OCI-M1 (cell line): ENCODE measurements around the gene OR1F1.
"Not testable (repeated sequence)": the region's sequence is repeated elsewhere in the genome, so short reads cannot be mapped to it uniquely, and the experiment has no call there.

Experiments used
- DNase-seq: peaks from one replicate; lab custom pipeline; 2025; lab: John Stamatoyannopoulos, UW

Gene OR1F1

DNA sequence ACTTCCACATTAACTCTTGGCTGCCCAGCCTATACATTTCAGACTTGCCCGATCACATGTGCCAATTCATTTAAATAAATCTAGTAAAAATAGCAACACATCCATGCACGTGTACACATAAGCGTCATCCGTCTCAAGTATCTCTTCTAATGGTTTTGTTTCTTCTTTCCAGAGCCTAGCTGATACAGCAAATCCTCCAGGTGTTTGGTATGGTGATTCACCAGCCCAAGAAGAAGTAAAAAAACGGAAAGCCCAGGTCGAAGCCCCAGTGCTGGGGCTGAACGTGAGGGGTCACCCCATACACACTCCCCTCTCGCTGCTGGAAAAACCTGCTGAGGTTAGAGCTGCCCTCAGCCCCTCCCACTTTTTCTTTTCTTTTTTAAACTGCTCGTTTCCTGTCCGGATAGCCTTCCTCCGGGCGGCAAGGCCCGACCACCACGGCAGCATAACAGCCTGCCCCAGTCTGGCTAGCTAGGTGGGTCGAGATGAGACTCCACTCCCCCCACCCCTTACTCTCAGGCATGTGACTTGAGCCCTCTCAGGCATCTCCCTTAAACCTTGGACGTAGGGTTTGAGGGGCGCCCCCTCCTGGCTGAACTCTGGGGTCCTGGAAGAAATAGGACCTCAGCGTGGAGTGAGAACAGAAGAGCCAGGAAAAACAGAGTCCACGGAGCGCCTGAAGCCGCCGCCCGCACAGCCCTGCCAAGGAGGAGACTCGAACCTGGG is 13.9 kb upstream of the OR1F1 start:
- DNase-seq = peak; percentile 87

DNA sequence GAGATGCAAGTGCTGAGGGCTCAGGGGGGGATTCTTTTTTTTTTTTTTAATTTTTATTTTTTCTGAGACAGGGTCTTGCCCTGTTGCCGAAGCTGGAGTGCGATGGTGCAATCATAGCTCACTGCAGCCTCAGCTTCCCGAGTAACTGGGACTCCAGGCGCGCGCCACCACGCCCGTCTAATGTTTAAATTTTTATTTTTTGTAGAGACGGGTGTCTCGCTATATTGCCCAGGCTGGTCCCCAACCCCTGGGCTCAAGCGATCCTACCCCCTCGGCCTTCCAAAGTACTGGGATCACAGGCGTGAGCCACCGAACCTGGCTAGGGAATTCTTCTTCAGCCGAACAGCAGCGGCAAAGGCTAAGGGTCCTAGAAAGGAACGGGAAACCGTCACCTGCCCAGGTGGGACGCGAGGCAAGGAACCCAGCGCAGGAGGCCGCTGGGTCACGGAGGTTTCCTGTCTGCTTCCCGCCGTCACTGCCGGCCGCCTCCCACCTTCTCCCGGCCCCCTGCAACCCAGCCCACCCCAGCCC is 13.3 kb upstream of the OR1F1 start:
- no peak for DNase-seq

DNA sequence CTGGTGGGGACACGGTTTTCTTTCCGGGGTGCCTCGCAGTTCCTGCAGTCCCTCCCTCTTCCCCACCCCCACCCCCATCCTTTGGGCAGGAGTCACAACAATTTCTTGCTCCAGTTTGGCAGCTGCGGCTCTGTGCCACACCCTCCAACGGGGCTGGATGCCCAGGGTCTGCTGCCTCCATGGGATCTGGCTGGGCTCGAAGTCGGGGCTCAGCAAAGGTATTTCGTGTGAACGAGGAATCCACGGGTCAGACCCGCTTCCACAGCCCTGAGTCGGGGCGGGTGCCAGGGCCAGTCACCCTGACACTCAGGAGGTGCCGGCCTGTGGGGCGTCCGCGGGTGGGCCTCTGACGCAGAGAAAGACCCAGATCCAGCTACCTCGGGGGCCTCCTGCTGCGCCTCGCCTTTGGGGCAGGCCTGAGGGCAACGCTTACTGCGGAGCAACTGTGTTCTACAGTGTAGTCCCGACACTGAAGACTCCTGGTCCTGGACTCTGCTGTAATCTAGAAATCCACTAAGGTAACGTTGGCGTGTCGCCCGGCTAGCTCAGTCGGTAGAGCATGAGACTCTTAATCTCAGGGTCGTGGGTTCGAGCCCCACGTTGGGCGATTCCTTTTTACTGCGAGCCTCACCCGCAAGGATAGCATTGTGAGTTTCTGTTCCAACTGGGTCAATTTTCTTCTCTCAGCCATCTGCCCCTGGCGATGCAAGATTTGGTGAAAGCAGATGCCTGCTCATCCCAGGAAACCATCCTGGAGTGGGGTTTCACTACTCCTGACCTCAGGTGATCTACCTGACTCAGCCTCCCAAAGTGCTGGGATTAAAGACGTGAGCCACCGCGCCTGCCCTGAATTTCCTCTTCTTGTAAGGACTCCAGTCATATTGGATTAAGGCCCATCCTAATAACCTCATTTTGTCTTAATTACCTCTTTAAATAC is 12.6 kb upstream of the OR1F1 start:
- DNase-seq = peak; percentile 94

DNA sequence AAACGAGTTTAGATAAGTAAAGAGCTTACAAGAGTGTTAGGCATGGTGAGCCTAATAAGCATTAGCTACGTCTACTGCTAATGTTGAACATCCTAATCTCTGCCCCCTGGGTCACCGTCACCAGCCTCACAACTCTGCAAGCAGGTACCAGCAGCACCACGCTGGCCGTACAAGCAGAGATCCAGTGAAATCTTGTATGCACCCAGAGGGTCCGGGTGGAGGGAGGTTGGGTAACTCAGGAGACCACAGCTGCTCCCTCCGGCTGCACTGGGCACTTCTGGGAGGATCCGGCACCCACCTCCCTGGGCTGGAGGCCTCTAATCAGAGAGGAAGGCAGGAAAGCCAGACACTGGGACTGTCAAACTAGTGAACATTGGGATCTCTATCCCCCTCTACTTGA is 8.4 kb upstream of the OR1F1 start:
- no peak for DNase-seq

DNA sequence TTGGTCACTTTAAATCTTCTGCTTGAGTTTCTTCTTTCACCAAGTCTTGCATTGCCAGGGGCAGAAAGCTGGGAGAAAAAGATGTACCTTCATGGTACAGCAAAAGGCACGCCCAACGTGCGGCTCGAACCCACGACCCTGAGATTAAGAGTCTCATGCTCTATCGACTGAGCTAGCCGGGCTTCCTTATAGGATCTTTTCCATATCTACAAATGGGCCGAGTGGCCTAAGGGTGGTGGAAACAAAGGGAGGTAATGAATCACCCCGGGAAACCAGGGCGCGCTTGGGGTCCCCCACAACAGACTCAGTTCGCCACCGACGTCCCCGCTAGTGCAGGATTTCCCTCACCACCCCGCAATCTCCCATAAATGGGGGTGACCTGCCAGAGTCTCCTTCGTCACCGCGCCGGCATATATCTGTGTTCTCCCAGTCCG is 7.5 kb upstream of the OR1F1 start:
- peak; percentile 72 for DNase-seq

DNA sequence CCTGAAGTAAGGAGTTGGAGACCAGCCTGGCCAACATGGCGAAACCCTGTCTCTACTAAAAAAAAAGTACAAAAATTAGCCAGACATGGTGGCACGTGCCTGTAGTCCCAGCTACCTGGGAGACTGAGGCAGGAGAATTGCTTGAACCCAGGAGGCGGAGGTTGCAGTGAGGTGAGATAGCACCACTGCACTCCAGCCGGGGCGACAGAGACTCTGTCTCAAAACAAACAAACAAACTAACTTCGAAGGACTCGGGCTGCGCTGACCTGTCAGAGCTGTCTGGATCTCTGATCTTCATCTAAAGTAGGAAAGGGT is 5.8 kb upstream of the OR1F1 start:
- DNase-seq = not testable (repeated sequence)

DNA sequence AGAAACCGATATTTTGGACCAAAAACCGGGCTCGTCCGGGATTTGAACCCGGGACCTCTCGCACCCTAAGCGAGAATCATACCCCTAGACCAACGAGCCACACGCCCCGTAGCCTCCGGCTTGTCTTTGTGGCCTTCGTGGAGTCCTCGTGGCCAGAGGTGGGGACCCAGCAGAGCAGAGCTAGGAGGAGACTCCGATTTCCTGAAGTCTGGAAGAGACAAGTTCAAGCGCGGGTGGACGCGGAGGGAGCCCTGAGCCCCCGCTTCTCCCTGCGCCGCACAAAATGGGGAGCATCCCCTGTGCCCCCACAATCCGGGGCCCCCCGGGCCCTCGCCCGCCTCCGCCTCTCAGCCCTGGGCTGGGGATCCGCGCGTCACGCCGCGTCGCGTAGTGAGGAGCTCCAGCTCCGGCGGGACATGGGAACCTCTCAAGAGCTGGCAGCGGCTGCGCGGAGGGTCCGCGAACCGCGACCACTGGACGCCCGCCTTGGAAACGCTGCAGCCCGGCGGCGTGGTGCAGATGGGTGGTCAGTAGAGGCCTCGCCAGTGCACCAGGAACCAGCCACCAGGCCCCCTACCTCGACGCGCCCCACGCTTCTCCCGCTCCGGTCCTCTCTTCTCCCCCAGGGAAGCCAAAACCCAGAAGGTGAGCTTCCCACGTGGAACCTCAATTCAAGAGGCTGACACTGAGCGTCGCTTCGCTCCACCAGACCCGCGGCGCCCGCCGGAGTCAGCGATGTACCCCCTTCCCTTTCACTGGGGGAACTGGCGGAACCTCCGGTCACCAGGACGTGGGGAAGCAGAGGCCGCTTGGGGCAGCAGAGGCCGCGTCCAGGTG is 5.2 kb upstream of the OR1F1 start:
- DNase-seq = peak; percentile 91

DNA sequence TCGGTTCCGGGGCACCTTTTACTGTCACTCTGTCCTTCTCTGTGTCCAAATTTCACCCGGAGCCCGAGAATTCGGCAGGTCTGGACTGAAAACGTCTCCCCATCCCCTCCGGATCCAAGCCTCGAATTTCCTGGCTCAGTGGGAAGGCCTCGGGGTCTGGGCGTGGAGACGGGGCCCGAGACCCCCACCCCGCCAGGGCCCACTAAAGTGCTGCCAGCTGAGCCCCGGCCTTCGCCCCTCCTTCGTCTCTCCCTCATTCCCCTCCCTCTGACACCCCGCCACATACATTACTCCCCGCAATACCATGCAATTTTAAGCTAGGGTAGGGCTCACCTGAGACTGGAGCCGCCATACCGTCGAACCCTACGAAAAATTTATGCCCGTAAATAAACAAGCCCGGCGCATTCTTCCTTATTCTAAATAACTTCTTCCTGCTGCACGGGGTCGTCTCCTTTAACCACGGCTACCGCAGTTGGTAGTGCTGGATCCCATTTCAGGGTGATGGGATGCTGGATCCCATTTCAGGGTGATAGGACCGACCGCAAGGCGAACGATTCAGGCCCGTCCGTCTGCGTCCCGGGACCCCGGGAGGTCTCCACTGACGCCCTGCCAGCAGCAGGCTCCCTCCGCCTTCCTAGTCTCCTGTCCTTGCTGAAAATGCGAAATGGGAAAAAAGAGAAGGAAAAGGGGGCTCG is 4.4 kb upstream of the OR1F1 start:
- no peak for DNase-seq

DNA sequence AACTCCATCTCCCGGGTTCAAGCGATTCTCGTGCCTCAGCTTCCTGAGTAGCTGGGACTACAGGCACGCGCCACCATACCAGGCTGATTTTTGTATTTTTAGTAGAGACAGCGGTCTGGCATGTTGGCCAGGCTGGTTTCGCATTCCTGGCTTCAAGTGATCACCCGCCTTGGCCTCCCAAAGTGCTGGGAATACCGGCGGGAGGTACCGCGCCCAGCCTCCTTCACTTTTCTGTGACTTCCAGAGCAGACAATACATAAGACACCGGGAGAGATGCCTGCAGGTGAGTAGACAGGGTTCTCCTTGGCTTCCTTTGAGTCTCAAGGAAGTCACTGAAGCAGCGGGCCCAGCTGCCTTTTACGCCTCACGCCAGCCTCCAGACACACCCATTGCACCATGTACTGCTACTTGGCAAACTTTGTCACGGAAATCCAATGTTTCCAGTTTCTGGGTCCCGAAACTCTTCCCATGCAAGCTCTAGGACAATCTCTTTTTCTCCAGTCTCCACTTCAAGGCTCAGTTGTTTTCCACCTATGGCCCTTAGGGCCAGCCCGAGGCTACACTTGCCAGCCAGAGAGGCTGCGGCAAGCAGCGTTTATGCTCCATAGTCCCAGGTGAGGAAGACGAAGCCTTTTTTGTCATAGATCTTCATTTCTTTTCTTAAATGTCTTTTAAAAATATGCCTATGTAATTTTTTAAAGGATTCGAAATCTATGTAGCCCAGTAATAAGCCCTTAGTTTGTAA is 886 bp upstream of the OR1F1 start:
- no peak for DNase-seq

DNA sequence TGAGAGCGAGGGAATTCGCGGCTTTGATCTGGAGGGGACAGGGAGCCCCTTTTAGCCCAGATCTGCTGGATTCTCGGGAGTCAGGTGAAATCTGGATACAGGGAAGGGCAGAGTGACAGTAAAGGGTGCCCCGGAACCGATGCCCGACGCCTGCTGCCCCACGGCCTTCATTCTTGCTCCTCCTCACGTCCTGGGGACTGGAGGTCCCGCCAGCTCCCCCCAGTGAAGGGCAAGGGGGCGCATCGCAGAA is 596 bp downstream of the OR1F1 start:
- DNase-seq = no peak

DNA sequence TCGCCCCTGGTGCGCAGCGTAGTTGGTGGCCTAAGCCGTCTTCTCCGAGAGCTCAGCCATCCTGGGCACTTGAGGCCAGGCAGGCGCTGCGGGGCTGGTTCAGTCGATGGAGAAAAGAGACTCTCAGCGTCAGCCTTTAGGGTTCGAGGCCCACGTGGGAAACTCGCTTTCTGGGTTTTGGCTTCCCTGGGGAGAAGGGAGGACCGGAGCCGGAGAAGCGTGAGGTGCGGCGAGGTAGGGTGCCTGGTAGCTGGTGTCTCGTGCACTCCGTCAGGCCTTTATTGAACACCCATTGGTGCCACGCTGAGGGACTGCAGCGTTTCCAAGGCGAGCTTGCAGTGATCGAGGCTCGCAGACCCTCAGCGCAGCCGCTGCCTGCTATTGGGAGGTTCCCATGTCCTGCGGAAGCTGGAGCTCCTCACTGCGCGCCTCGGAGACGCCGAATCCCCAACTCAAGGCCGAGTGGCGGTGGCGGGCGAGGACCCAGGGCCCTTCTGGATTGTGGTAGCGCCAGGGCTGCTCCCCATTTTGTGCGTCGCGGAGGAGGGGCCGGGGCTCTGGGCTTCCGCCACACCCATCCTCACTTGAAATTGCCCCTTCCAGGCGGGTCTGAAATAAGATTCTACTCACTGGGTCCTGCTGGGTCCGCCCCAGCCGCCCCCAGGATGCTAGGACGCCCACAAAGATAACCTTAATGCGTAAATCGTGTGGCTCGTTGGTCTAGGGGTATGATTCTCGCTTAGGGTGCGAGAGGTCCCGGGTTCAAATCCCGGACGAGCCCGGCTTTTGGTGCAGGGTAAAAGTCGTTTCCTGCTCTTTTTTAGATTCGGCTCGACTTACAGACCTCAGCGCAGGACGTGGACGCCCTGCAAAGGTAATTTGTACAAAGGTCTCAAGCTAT is 1.2 kb downstream of the OR1F1 start:
- DNase-seq = peak; percentile 86

DNA sequence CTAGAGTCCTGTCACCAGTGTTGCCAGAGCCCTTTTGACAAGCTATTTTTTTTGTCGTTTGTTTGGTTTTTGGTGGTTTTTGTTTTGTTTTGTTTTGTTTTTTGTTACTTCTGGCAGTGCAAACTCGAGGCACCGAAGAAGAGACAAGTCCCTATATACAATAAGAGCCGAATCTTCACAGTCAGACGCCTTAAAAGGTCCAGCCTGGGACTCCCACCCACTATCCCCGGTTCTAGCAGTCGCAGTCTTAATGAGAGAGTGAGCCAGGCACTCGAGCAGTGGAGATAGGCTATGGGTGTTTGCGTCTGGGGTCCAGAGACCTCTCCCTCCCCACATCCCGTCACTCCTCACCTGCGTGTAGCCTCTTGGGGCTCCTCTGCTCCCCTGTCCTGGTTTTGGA is 1.9 kb downstream of the OR1F1 start:
- DNase-seq = no peak

DNA sequence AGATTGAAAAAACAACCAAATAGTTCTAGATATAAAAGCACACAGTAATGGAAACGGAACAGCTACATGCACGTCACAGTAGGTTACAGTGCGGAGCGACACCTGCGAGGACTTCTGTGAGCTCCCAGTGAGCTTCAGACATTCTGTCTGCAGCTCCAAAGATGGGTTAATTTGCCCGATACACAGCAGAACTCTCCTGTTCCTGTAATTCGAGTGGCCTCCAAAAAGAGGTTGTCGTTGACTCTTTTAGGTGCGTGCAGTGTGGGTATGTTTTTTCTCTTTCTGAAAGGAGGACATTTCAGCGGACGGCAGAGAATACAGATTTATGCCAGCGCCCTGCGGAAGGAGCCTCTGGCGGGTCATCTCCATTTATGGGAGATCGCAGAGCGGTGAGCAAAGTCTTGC is 2.9 kb downstream of the OR1F1 start:
- DNase-seq = no peak

DNA sequence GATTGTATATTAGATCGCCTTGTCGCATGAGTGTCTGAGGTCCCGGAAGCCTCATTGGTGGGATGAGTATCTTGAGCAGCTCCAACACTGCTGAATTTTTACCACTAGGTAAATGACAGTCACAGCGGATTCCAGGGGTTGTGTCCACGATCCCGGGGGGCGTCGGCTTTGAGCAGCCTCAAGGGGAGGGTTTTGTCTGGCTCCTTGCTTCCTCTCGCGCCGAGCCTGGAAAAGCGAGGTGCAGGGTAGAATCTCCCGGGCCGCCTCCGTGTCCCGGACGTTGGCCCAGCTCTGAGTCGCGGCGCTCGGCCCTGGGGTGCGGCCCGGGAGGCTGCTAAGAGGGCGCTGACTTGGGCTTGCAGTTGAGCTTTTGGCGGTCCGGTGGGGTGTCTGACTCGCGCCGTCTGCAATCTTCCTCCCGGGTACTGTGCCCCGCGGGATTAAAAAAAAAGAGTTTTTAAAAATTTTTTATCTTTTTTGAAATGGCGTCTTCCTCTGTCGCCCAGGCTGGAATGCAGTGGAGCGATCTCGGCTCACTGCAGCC is 4.5 kb downstream of the OR1F1 start:
- DNase-seq = no peak

DNA sequence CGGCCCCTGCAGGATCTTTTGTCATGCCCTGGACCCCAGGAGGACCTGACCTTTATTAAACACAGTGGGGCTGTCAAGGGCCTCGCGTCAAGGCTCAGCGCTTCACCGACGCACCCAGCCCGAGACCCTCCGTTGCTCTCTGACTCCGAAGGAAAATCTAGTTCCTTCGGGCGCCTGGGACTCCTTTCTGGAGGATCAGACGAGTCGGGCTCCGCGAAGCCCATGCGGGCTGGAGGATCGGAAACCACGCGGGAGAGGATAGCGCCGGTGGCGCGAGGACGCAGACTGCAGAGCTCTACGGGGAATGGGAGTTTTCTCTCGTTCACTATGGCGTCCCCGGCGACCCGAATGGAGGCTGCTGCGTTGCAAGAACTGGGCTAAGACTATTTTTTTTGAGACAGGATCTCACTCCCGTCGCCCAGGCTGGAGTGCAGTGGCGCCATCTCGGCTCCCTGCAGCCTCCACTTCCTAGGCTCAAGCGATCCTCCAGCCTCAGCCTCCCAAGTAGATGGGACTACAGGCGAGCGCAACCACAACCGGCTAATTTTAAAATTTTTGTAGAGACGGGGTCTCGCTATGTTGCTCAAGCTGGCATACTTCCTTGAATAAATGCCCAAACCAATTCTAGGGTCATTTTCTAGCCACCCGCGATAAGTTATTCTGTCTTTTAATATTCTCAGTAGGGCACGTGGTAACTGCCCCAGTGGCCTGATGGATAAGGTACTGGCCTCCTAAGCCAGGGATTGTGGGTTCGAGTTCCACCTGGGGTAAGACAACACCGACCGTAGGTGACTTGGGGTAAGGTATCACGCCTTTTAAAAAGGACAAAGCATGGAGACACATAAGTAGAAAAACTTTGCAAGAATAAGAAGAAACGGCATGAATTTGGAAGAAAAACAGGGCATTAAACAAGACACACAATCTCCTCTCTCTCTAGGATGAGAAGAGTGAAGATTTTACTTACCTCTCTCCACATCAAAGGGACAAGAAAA is 5.5 kb downstream of the OR1F1 start:
- DNase-seq = no peak

DNA sequence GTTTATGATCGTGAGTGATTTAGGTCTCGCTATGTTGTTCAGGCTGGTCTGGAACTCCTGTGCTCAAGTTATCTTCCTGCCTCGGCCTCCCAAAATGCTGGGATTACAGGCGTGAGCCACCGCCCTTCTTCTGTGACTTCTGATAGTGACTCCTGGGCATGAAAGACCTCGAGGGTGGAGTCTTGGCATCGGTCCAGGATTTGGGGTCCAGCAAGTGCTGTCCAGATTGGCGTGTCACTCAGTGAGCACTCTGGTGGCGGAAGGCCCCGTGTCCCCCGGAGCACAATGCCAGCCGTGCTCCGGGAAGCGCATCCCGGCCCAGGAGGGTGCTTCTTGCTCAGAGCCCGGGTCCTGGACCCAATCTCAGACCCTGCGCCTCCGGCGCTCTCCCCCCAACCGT is 6.8 kb downstream of the OR1F1 start:
- DNase-seq = no peak

DNA sequence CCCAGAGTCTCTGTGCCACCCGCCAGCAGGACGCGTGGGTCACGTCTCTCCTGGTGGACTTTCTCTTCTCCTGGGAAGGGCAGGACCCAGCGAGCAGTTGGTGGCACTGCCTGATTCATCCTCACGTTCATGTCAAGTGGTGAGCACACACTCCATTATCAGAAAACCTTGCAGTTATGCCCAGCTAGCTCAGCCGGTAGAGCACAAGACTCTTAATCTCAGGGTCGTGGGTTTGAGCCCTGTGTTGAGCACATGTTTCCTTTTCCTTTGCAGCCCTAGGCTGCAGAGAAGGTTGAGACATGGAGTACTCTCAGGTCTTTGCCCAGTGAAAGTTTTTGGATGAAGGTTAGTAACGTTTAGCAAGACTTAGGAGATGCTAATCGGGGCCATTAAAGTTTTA is 8.0 kb downstream of the OR1F1 start:
- DNase-seq = no peak

DNA sequence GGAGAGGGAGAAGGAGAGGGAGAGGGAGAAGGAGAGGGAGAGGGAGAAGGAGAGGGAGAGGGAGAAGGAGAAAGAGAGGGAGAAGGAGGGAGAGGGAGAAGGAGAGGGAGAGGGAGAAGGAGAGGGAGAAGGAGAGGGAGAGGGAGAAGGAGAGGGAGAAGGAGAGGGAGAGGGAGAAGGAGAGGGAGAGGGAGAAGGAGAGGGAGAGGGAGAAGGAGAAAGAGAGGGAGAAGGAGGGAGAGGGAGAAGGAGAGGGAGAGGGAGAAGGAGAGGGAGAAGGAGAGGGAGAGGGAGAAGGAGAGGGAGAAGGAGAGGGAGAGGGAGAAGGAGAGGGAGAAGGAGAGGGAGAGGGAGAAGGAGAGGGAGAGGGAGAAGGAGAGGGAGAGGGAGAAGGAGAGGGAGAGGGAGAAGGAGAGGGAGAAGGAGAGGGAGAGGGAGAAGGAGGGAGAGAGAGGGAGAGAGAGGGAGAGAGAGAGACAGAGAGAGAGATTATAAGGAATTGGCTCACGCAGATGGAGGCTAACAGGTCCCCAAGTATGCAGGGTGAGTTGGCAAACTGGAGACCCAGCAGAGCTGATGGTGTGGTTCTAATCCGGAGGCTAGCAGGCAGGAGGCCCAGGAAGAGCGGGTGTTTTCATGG is 9.8 kb downstream of the OR1F1 start:
- DNase-seq = not testable (repeated sequence)
